Fibroblast of peridontal ligament (primary cell): ENCODE measurements around the gene PCNT.
A peak's percentile ranks its signal among the peaks of the same experiment; 100 is the strongest.
"Not testable (repeated sequence)": the region's sequence is repeated elsewhere in the genome, so short reads cannot be mapped to it uniquely, and the experiment has no call there.

Source experiments
- DNase-seq: peaks from one replicate; pipeline ENCODE4 v3.0.0-alpha.2; 2010; ENCODE audit errors: extremely low read depth

The PCNT gene

DNA sequence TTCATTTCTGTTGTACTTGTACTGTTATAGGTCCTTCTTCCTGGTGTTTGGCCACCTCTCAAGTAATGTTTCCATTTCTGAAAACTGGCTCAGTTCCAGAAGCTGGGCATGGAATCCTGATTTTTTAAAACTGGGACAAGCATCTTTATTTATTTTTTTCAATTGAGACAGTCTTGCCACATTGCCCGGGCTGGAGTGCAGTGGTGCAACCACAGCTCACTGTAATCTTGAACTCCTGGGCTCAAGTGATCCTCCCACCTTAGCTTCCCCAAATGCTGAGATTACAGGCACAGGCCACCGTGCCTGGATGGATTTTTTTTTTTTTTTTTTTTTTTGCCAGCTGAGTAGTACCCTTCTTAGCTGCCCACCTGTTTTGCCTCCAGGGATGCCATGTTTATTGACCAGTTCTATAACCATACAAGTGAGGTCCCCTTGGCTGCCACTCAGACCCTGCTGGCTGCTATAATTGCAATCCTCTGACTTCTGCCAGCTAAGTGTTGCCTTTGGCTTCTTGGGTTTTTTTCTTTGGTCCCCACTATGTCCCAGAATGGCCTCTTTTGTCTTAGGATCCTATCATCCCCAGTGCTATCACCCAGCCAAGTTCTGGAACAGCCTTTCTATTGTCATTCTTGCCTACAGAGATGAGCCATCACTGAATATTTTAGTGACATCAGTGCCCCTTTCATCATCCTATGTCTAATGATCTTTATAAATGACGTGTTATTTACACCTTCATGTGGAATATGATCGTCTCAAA is 130.9 kb downstream of the PCNT start:
- DNase-seq = peak; percentile 15

DNA sequence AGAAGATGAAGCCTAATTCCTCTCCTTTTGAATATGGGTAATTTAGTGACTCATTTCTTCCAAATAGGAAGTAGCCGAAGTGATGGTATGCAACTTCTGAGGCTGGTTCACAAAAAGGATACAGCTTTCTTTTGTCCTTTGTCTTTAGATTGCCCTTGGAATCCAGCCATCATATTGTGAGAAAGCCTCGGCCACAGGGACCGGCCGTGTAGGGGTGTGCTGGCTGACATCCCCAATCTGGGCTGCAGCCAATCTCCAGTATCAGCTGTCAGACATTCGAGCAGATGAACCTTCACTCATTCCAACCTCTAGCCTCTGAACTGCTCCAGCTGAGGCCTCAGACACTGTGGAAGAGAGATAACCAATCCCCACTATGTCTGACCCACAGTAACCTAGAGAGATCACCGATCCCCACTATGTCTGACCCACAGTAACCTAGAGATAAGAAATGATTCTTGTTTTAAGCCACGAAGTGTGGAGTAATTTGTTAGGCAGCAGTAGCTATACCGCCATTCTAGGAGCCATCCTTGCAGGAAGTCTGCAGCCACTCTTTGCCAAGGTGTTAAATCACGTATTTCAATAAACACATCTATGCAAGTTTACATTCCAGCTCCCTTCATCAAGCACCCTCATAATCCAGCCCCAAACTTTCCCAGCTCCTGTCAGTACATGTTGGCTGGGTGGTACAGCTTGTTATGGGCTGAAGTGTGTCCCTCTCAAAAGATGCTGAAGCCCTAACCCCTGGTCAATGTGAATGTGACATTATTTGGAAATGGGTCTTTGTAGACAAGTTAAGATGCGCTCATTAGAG is 131.8 kb downstream of the PCNT start:
- DNase-seq = peak; percentile 64

DNA sequence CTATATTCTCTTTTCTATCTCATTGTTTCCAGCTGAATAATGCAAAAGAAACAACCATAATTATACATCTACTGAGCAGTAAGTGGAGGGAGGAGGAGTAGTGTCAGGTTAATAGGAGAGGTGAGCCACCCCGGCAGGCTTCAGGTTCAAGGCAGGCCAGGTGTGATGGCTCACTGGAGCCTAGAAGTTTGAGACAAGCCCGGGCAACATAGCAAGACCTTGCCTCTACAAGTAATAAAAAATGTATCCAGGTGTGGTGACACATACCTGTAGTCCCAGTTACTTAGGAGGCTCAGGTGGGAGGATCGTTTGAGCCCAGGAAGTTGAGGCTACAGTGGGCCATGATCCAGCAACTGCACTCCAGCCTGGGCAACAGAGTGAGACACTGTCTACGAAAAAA is 132.8 kb downstream of the PCNT start:
- DNase-seq = no peak

DNA sequence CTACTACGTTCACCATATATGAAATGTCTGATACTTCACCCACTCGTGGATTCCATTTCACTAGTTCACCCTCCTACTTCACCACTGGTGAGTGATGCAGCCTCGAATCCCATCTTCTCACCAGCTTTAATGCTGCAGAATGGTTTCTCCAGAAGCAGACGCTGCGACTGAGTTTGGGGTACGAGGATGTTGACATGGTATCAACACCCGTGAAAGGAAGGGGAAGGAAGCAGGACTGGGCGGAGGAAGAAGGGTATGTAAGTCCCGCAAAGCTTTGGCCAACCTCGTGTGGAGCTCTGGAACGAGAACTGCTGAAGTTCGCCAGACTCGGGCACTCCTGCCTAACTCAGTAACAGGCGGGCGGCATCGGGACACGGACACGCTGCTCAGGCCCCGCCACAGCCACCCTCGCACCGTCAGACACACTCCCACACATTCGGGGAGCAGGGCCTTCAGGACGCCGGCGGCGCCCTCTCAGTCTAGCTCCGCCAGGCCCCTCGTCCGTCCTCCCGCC is 133.9 kb downstream of the PCNT start:
- DNase-seq = peak; percentile 52

DNA sequence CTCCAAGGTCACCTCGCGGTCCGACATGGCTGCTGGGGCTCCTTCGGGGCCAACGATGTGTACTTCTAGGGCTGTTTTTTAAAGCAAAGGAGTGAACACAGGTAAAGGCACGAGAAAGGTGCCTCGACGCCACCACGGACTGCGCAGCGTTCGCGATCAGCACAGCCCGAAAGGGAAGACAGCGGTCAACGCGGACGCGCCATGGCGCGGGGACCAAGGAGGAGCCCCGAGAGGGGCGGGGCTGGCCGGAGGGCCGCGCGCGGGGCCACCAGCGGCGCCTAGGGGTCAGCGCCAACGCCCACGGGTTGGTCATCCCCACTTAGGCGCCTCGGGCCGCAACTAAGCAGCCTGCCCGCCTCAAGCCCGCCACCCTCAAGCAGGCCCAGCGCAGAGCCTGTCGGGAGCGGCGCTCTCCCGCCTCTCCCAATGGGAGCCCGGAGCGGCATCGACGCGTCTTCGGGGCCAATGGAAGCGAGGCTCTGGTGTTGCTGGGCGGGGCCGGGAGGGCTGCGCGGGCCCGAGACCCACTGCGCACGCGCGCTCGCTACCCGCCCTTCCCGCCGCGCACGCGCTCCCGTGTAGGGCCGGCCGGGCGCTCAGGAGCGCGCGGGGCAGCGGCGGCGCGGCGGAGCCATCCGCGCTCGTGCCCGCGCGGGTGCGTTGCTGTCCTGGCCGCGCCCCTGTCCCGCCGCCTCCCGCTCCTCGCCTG is 134.5 kb downstream of the PCNT start, which contains the start of gene DIP2A:
DIP2A (plus strand) TSS at position 577 of the 709 bp plus-strand sequence. CDS start 241 bp downstream, outside the sequence.
- peak; percentile 93 for DNase-seq

DNA sequence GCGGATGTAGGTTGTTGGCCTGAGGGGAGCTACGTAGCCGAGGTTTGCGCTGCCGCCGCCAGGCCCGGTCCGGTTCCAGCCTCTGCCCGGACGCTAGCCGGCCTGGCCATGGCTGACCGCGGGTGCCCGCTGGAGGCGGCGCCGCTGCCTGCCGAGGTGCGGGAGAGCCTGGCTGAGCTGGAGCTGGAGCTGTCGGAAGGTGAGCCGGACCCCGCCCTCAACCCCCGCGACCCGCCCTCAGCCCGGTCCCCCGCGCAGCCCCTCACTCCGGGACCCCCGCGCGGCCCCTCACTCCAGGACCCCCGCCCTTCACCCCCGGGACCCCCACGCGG is 135.0 kb downstream of the PCNT start:
- DNase-seq = no peak

DNA sequence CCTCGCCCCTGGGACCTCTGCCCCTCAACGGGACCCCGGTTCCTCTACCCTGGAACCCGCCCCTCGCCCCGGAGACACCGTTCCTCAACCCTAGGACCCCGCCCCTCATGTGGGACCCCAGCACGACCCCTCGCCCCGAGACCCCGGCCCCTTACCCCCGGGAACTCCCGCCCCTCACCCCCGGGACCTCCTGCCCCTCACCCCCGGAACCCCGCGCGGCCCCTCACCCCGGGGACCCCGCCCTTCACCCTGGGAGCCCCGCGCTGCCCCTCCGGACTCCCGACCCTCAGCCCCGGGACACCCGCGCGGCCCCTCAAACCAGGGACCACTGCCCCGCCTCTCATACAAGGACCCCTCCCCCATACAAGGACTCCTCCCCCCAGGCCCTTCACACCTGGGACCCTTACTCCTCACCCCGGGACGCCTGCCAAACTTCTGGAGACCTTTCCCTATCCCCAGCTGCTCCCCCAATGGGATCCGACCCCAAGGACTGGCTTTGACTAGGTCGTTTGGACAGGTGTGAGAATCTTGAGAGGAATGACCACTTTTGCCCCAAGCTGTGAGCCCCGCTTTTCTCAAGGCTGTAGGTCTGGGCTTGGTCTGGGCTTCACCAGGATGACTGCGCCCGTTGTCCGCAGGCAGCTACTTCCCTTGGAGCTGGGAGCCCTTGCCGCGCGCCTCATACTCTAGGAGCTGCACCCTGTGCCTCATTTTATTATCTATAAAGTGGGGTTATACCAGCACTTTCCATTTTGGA is 135.6 kb downstream of the PCNT start:
- peak; percentile 34 for DNase-seq

DNA sequence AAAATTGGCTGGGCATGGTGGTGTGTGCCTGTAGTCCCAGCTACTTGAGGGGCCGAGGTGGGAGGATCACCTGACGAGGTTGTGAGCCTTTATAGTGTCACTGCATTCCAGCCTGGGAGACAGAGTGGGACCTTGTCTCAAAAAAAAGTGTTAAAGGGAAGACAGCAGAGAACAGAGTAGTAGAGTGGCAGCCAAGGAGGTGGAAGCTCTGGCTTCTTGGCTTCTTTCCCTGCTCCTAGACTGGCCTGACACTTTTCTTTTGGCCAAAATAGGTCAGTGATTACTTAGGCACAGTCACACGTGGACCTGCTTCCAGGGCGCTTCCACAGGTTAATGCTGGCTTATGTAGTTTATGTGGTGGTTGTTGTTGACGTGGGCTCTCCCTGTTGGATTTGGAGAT is 138.0 kb downstream of the PCNT start:
- no peak for DNase-seq

DNA sequence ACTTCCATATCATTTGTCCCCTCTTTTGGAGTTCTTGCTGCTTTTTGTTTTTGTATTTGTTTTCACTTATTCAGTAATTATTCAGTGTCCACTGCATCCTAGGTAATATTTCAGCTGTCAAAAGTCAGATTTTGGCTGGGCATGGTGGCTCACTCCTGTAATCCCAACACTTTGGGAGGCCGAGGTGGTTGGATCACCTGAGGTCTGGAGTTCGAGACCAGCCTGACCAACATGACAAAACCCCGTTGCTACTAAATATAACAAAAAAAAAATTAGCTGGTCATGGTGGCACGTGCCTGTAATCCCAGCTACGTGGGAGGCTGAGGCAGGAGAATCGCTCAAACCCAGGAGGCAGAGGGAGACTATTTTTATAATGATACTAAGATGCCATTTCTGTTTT is 141.2 kb downstream of the PCNT start:
- not testable (repeated sequence) for DNase-seq

DNA sequence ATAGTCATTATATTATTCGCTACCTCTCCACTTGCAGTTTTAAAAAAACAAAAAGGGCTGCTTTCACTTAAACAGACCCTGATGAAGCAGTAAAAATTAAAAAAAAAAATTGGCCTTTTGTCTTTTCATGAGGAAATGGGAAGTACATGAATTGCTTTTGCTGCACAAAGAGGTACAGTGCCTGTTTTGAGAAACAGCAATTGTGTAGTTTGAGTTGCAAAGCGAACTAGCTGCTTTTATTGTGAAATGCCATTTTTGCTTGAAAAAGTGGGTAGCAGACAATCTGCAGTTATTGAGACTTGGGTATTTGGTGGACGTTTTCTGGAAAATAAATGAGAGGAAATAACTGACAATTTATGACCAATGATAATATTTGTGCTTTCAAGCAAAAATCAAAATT is 141.7 kb downstream of the PCNT start:
- DNase-seq = no peak

DNA sequence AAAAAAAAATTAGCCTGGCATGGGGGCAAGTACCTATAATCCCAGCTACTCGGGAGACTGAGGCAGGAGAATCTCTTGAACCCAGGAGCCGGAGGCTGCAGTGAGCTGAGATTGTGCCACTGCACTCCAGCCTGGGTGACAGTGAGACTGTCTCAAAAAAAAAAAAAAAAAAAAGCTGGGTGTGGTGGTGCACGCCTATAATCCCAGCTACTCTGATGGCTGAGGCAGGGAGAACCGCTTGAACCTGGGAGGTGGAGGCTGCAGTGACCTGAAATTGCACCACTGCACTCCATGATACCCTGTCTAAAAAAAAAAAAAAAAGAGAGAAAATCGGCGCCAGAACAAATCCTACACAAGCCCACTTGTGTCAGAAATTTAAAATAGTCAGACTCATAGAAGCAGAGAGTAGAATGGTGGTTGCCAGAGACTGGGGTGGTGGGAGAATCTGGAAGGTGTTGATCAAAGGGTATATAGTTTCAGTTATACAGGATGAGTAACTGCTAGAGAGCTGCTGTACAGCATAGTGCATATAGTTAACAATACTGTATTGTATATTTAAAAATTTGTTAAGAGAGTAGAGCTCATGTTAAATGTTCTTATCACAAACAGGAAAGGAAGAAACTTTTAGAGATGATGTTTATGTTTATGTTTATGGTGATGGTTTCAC is 144.3 kb downstream of the PCNT start:
- DNase-seq = no peak

DNA sequence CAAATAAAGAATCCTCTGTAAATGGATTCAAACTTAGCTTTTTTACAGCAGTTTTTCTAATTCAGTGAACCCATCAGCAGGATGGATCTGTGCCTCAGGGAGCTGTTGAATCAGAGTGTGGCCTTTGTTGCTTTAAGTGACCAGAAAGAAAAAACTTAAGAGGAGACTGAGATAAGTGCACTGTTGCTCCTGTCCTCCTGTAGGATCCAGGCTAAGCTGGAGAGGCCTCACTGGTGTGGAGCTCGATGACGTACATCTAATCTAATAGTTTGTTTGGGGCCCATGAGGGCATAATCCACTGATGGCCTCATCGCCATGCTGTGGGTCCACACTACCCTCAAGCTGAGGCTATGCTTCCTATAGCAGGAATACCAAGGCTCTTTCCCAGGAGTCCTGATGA is 145.3 kb downstream of the PCNT start:
- DNase-seq = no peak

DNA sequence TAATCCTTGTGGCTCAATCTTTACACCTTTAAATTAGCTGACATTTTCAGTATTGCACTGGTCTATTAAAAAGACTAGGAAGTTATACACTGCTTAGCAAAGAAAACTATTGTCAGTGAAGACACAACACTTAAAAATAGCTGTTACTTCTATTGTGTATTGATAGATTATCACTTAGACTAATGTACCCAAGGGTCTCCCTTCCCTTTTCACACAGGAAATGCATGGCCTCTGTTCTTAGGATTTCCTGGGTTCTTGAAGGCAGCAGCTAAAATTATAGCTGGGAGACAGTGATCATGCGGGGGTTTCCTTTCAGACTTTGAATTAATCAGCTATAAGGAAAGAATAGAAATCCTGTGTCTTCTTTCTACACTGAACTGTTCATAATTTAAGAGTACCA is 147.6 kb downstream of the PCNT start:
- DNase-seq = no peak

DNA sequence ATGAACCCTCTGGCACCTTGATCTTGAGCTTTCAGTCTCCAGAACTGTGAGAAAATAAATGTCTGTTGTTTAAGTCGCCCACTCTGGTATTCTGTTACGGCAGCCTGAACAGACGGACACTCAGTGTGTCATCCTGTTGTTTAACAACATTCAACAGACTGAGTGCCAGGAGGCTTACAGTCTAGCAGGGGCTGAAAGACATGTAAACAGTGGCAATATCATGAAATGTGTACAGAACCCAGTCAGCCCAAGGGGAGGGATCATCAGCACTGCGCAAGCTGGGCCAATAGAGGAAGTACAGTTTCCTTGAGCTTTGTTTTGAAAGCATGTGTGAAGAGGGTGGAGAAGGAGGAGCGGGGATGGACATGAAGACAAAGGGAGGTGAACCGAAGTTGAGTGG is 148.3 kb downstream of the PCNT start:
- DNase-seq = no peak

DNA sequence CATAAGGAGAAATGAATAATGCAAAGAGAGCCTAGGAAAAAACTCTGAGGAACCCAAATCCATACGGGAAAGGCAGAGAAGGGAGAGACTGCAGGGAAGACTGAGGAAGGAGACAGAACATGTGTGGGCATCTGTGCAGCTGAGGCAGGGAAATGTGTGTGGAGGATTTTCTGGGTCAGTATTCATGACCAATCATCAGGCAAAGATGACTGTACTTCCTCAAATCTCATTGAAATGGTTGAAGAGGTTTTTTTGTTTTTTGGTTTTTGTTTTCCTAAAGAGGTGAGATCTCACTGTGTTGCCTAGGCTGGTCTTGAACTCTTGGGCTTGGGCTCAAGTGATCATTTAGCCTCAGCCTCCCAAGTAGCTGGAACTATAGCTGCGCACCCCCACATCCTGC is 150.4 kb downstream of the PCNT start:
- no peak for DNase-seq

DNA sequence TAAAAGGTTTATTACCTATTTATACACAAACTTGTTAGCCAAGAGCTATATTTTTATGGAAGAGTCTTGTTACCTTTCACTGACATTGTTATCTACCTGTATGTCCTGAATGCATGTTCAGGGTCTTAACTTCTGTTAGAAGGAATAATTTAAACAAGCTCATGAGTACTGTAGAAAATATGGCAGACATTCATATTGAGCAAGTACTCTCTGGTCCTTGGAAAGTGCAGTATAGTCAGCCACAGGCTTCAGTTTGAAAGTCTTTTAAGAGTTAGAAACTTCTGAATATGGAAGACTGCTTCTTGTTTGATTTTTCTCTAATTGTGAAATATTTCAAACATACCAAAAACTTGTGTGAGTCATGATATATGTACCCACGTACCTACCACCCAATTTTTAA is 151.3 kb downstream of the PCNT start:
- DNase-seq = peak; percentile 18

DNA sequence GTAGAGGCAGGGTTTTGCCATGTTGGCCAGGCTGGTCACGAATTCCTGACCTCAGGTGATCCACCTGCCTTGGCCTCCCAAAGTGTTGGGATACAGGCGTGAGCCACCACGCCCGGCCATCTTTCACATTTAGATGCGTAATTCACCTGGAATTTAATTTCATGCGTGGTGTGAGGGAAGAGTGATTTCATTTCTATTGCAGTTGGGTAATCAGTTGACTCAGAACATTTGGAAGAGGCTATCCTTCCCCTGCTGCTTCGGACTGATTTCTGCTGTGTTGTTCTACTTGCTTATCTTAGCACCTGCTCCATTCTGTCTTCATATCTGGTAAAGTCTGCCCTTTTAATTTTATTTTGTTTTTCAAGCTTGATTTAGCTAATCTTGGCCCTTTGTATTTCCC is 153.8 kb downstream of the PCNT start:
- peak; percentile 40 for DNase-seq

DNA sequence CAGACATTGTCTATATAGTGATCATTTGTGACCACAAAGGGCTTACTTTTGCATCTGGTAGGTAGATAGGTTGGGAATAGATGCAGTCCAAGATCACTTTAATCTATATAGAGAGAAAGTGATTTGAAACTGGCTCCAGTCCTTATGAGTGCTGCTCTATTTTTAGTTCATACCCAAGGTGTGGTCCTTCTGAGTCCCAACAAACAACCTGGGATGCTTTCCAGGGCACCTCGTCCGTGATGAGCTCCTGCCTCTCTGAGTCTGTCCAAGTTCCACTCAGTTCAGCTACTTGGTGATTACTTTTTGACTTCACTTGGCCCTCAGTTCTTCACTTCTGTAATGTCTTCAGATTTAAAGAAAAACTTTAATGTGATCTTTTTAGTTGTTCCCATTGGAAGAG is 155.0 kb downstream of the PCNT start:
- DNase-seq = no peak

DNA sequence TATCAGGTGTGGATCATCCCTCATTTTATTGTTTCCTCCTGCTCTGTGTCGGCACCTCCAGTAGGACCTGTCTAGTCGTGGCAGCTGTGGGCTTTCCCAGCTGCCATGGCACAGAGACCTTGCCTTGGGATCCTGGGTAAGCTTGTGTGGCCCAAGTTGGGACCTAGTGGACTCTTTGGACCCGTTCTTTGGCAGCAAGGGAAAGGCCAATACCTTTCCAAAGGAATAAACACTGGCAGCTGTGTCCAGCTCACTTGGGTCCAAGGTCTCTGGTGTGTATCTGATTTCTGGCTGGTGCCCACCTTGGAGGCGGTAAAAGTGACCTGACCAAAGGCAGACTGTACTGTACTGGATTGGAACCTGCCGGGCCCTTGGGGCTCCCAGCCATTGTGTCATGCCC is 156.5 kb downstream of the PCNT start:
- DNase-seq = no peak

DNA sequence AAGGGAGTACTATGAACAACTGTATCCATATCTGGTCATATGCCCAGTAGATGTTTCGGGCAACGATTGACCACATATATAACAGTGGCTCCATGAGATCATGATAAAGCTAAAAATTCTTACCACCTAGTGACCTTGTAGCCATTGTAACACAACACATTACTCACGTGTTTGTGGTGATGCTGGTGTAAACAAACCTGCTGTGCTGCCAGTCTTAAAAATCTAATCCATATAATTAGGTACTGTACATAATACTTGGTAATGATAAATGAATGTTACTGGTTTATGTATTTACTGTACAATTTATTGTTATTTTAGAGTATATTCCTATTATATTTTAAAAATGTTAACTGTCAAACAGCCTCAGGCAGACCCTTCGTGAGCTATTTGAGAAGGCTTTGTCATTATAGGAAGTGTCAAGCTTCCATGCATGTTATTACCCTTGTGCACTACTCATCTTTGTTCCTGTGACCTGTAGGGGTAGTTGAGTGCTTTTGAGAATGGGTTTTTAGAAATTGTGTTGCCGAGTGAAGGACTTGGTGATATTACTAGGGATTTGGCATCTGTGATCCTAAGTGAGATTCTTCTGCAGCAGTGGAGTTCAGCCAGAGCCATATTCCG is 158.4 kb downstream of the PCNT start:
- no peak for DNase-seq

DNA sequence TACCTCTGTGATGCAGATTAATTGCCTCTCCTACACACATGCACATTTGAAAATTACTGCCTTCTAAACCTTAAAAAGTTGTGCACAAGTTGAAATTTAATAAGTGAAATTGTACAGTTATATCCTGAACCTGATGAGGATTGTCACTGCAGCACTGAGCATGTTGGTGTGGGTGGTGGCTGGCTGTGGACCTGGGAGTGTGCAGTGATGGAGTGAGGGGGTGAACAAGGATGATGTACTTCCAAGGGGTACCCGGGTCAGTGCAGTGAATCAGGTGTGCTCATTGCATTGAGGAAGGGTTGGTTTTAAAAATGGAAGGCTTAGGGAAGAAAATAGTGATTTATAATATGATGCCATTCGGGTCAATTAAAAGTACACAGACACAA is 158.9 kb downstream of the PCNT start:
- no peak for DNase-seq
